Measurements from ENCODE around the gene RNF7.

DNA sequence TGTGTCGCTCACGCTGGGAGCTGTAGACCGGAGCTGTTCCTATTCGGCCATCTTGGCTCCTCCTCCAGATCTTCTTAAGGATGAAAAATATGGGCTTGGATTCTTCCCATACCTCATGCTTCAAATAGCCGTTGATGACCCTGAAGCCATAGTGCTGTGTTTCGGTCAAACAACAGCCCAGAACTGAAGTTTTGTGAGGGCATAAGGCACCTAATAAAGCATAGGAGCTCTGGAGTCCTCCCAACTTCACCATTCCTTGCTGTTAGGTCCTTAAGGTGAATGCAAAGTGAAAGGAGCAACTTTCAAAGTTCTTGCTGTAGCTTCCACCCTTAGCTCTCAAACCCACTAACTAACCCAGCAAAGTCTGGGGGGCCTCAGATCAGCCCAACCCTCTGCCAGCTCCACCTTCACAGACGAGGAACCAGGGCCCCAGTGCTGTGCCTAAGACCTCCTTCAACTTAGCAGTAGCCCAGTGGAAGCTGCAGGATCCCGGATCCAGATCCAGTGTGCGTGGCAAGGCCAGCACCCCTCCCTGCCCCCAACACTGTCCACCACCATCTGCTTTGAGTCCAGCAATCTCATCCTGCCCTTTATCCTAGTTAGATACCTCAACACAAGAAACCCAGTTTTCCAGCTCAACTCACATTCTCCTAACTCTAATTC lies 25.1 kb downstream of the RNF7 start, which contains the start of gene GRK7:
- no peak for TF ChIP-seq POLR2A (IDR thresholded peaks at IDR 0.05)
- TF ChIP-seq, protein P1, sequence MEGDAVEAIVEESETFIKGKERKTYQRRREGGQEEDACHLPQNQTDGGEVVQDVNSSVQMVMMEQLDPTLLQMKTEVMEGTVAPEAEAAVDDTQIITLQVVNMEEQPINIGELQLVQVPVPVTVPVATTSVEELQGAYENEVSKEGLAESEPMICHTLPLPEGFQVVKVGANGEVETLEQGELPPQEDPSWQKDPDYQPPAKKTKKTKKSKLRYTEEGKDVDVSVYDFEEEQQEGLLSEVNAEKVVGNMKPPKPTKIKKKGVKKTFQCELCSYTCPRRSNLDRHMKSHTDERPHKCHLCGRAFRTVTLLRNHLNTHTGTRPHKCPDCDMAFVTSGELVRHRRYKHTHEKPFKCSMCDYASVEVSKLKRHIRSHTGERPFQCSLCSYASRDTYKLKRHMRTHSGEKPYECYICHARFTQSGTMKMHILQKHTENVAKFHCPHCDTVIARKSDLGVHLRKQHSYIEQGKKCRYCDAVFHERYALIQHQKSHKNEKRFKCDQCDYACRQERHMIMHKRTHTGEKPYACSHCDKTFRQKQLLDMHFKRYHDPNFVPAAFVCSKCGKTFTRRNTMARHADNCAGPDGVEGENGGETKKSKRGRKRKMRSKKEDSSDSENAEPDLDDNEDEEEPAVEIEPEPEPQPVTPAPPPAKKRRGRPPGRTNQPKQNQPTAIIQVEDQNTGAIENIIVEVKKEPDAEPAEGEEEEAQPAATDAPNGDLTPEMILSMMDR (IDR thresholded peaks at IDR 0.05) = no peak
